HG02840 (cell line): ENCODE measurements around the gene SLC5A1.

Source experiments
- ATAC-seq: cut with Tn5 transposase; IDR thresholded peaks from one replicate; pipeline ENCODE4 v1.9.1; 2021; ENCODE audit warnings: mild to moderate bottlenecking, moderate library complexity, moderate number of reproducible peaks; ENCODE audit not compliant: unreplicated experiment, low FRiP score

Gene SLC5A1

DNA sequence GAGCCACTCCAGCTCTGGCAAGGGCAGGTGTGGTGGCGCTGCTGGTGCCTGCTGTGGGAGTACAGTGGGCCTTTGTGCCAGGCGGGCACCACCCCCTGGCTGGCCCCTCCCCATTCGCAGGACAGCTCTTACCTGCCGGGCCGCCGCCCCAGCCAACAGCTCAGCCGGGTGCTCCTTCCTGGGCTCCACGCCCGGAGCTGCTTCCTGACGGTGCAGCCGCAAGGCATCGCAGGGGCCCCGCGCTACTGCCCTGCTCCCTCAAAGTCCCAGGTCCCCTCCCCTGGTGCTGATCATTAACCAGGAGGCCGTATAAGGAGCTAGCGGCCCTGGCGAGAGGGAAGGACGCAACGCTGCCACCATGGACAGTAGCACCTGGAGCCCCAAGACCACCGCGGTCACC, at the start of gene SLC5A1:
TSS of gene SLC5A1 (plus strand) at position 338 of the 400 bp plus-strand sequence. CDS start at position 359, 21 bp downstream.
- no peak for ATAC-seq

DNA sequence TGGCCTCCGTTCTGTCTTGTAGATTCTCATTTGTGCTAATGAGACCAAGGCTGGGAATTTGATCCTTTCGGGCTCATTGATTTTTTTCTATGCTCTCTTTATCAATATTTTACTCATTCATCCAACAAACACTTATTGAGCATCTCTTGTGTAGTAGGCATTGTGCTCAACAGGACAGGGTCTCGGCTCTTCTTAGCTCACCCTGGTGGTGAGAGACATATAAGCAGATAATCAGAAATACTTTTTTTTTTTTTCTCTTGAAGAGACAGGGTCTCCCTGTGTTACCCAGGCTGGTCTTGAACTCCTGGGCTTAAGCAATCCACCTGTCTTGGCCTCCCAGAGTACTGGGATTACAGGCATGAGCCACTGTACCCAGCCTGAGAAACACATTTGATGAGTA, 48.0 kb upstream of the SLC5A1 start:
- ATAC-seq, result no peak

DNA sequence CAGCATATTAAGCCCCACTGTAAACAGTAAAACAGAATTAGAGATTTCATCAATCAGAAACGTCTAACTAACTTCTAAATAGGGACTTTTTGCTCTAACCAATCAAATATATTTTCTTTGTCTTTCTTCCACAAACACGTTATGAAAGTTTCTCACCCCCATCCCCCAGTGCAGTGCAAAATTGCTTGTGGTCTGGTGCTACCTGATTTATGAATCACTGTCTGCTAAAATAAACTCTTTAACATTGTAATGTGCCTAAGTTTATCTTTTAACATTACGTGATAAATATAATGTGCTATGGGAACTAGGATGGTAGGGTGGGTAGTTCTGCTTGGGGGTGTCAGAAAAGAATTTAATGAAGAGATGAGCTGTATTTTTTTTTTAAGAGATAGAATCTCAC, 47.3 kb upstream of the SLC5A1 start:
- ATAC-seq, result no peak

DNA sequence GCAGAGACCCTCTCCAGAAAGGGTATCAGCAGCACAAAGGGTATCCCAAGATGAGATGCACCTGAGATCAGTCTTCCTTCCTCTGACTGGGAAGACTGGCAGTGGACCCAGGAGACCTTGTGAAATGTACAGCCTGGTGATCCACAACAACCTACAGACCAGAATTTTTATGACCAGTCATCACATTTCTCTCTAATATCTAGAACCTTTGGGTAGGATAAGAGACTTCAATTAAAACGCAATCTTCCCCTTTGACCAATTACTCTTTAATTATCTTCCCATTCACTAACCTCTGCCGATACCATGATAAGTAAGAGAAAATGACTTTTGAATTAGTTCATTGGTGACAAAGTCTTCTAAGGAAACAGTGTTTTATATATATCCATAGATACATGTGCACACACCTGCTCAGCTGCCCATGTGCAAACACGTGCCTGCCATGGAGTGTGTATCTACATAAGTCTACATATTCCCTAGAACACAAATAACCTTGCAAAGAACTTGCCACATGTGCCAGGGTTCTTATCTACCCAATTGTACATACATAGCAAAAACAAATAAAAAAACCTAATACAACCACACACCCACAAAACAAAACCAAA, 44.2 kb upstream of the SLC5A1 start:
- ATAC-seq, result no peak

DNA sequence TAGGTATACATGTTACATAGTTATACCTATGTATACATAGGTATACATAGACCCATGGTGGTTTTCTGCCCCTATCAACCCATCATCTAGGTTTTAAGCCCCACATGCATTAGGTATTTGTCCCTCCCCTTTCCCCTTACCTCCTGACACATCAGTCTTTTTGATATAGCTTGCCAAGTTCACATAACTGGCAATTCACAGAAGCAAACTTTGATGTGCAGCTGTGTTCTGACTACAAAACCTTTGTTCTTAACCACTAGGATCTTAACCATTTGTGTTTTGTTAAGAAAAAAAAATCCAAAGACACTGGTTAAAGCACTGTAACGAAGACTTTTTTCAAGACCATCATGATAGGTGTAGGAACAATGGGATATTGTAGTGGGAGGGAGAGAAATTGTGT, 42.9 kb upstream of the SLC5A1 start:
- ATAC-seq, result no peak

DNA sequence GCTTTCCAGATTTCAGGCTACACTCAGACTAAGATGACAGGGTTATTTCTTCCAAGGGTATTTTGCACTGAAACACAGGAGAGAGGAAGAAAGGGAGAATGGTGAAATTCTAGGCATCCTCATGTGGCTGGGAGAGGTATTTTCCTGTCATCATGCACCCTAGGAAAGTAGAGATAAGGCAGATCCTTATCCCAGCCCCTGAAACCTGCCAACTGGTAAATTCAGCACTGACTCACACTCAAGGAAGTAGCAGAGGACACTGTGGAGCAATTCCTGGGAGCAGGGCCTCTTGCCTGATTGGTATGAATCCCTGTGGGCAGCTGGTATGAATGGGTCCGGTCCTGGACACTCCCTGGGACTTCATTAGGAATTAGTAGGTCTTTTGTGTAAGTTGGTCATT, 37.6 kb upstream of the SLC5A1 start:
- no peak for ATAC-seq

DNA sequence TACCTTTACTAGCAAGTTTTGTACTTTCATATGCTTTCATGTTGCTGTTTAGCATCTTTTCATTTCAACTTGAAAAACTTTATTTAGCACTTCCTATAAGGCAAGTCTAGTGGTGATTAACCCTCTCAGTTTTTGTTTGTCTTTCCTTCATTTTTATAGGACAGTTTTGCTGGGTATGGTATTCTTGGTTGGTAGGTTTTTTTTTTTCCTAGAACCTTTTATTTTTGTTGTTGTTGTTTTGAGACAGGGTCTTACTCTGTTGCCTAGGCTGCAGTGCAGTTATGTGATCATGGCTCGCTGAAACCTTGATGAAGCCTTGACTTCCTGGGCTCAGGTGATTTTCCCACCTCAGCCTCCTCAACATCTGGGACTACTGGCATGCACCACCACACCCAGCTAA, 29.9 kb upstream of the SLC5A1 start:
- no peak for ATAC-seq

DNA sequence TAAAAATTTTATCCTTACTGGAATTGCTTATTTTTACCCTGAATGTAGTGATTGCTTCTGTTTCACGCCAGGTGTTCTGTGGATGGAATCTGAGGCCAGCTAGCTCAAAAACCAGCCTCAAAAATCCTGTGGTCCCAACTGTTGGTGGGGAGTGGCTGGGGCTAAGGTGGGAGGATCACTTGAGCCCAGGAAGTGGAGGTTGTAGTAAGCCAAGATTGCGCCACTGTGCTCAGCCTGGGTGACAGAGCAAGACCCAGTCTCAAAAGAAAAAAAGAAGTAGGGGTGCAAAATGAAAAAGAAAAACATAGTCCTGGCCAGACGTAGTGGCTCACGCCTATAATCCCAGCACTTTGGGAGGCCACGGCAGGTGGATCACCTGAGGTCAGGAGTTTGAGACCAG, 27.0 kb upstream of the SLC5A1 start:
- ATAC-seq, result no peak

DNA sequence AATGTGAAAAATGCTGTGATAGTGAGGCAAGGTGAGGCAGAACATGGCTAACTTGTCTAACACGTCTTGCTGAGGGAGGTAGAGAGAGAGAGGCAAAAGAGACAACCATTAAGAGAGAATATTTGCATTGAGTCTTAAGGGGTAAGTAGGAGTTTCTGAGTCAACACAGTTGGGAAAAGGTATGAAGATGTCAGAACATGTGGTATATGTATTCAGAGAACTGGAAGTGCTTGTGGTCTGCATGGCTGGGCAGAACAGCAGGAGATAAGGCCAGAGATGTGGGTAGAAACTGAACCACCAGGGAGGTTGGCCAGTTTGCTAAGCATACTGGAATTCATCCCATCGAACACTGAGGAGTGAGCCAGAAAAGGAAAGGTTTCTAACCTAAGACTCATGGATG, 25.0 kb upstream of the SLC5A1 start:
- ATAC-seq, result no peak

DNA sequence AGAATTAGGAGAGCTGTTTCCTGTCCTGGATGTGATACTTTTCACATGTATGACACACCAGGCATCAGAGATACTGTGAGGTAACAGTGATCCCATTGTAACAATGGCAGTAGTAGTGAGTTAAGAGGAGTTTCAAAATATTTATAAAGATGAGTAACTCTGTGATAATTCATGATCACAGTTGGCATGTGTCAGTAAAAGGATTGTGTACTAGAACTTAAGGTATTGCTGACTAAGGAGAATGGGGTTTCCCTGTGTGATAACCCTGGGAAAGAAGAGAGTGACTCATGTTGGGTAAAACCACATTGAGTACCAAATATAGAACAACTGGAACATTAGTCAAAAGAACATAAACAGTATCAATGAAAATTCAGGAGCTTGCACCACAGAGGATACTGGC, 22.9 kb upstream of the SLC5A1 start:
- ATAC-seq, result no peak

DNA sequence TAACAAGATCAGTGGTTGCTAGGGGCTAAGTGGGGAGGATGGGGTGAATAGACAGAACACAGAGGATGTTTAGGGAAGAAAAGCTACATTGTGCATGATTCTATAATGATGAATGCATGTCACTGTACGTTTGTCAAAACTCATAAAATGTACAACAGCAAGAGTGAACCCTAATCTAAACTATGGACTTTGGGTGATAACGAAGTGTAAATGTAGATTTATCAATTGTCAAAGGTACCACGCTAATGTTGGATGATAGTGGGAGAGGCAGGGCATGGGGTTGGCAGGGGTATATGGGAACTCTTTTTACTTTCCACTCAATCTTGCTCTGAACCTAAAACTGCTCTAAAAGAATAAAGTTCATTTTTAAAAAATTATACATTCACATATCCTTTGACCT, 21.3 kb upstream of the SLC5A1 start:
- no peak for ATAC-seq

DNA sequence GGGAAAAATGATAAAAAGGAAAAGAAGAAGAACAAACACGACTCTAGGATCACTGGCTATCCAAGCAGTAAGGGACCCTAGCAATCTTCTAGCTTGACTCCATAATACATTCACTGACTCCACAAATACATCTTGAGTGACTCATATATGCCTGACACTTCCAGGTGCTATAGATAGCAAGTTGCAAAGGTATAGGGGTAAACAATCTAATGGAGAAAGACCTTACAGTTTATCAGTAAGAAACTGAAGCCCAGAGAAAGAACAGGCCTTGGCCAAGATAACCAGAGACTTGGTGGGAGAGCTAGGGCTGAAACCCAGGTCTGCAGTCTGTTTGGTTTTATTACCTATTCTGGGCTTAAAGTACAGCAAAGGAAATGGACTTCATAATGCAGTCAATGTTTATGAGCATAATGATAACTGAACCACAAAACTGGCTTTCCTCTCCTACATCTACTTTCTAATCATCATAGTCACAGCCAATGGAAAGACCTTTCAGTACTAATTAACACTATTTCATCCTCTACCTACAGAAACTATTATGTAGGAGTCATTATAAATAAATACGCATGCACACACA, 19.7 kb upstream of the SLC5A1 start:
- no peak for ATAC-seq

DNA sequence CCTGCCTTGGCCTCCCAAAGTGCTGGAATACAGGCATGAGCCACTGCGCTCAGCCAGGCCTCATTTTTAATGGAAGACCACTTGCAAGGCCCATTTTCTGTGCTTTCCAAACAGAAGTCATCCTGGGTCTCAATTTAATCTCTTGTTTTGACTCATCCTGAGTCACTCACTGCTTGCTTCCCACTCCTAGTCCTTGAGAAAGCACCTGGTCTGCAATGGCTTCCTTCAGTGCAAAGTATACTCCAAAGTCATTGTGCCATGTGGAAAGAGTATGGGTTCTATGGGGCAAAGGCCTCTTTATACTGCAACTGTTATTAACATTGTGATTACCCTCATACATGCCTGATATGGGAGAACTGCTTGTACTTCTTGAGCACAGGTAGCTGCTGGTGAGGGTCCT, 18.3 kb upstream of the SLC5A1 start:
- ATAC-seq, result no peak

DNA sequence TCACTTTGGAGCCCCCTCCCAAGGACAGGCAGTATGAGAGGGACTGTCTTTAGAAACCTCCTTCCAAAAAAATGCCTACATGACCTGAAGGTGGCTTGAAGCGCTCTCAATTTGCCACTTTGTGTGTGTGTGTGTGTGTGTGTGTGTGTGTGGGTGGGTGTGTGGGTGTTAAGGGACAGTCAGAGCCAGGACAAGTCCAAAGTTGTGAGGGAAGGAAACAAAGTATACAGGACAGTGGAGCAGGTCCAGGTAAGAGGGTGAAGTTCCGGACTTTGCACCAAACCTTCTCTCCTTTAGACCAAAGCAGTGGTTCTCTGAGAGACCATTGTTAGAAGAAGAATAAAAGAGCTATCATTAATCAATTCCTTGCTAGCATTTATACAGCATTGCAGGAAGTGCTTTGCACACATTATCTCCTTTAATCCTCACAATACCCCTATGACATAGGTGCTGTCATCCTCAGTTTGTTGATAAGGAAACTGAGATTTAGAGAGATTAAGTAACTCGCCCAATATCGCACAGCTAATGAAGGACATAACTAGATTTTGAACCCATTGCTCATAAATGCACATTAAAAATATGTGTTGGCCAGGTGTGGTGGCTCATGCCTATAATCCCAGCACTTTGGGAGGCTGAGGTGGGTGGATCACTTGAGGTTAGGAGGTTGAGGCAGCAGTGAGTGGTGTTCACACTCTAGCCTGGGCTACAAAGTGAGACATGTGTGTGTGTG, 12.4 kb upstream of the SLC5A1 start:
- no peak for ATAC-seq

DNA sequence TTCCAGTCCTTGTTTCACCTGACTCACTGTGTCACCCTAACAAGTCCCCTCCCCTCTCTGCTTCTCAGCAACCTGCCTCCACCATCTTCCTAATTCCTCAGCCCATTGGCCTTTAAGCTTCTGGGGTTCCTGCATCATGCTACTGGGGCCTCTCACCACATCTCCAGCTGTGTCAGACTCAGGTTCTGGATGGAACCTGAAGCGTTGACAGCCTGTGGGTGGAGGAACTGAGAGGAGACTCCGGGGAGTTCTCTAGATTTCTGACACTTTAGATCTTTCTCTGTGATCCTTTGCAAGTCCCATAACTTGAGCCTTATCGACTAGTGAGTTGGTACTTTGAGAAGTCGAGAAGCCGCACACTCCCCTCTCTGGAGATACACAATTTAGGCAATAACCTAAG, 11.6 kb upstream of the SLC5A1 start:
- no peak for ATAC-seq

DNA sequence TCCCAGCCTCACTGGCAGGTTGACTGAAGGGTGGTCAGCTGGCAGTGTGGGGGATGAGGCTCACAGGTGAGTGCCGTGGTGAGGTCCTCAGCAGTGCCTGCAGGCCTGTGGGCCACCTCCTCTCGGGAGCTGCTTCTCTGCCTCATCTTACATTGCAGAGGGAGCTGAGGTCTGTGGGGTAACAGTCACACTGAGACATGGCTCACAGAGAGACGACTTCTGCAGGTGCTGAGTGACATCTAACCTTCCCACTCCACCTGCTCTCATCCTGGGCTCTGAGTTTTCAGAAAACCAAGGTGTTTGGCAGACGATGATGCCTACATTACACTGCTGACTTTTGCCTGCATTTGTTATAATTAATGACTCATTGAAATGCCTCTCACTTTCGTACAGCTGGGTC, 8.8 kb upstream of the SLC5A1 start:
- no peak for ATAC-seq

DNA sequence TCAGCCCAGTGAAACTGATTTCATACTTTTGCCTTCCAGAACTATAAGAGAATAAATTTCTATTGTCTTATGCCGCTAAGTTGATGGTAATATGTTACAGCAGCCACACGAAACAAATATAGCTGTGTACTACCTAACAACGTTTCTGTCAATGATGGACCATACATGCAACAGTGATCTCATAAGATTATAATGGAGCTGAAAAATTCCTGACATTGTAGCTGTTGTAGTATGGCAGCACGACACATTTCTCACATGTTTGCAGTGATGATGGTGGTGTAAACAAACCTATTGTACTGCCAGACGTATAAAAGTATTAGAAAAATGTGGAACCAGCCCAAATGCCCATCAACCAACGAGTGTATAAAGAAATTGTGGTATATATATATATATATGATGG, 5.8 kb upstream of the SLC5A1 start:
- no peak for ATAC-seq

DNA sequence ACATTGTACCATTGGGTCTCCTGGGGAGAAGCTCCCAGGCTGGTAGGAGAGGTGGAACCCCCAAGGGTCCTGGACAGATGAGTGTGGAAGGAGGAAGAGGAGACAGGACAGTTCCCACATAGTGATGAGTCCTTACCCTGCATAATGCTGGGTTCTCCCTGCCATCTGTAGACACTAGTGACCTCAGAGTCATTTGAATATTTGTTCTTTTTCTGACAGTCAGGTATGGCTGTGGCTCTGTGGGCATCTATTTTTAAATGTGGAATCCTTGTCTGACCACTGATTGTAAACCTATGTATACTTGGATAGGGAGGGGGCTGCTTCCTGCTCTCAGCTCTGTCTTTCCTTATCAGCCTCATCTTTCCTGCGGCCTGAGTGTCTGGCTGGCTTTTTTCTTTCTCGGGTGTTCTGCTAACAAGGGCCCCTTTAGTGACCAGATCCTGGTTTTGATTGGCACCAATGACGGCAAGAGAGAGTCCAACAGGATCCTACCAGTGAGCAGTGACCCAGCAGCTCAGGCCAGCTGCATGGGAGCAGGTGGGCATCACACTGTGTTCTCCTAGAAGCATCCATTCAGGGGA, 2.6 kb upstream of the SLC5A1 start:
- no peak for ATAC-seq

DNA sequence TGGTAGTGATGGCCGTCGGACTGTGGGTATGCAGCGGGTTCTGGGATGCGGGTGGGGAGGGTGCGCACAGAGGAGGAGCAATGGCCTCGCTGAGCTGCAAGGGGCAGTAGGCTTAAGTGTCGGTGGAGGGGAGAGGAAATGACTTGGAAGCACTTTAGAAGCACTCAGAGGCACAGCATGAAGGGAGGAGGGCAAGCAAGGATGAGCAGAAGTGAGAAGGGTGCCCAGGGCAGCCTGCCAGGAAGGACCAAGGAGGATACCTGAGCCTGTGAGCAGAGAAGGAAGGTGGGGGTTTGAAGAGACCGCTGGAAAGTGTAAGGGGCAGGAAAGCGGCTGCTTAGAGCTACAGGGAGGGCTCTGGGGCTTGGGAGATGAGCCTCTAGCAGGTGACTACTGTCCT, 330 bp downstream of the SLC5A1 start:
- ATAC-seq, result no peak

DNA sequence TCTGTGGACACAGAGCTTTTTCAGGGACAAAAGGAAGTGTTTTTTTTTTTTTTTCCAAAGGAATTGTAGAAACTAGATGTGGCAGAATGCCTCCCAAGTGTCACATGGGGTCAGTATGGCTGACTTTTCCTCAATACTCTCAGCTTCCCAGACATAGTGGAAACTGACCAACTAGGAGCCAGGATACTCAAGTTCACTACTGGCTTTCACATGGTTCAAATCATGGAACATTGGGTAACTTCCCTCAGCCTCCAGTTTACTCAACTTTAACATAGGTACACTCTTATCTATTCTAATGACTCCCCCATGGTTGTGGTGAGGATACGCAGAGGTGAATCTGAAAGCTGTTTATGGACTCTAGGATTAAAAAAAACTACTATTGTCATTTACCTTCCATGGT, 1.4 kb downstream of the SLC5A1 start:
- no peak for ATAC-seq

DNA sequence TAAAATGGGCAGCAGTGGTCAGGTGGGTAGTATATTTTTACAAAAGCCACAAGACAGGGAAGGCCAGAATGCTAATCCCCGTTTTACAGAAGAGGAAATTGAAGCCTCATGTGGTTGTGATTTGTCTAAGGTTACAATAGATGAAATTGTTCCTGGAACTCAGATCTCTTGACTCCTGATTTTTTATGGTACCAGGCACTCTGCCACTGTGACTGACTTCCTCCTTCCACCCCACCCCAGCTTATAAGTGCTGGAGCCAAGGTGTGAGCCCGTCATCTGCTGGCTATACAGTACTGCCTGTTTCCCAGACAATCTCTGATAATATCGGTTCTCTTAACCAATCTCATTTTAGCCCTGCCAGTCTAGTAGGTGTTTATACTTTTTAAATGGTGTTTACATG, 1.9 kb downstream of the SLC5A1 start:
- no peak for ATAC-seq

DNA sequence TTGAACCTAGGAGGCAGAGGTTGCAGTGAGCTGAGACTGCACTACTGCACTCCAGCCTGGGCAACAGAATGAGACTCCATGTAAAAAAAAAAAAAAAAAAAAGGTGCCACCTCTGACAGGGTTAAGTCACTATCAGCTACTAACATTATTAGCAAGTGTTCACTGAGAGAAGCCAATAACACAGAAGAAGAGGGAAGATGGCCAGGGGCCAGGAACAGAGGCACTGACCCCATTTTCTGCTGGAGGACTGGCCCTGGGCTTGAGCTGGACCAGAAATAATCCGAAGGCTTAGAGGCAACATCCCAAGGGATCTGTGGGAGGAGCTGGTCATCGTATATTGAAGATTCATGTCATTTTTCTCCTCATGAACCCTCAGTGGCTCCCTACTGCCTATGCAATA, 5.0 kb downstream of the SLC5A1 start:
- no peak for ATAC-seq
